ENCODE results near the gene FDX1.

FDX1 gene

DNA sequence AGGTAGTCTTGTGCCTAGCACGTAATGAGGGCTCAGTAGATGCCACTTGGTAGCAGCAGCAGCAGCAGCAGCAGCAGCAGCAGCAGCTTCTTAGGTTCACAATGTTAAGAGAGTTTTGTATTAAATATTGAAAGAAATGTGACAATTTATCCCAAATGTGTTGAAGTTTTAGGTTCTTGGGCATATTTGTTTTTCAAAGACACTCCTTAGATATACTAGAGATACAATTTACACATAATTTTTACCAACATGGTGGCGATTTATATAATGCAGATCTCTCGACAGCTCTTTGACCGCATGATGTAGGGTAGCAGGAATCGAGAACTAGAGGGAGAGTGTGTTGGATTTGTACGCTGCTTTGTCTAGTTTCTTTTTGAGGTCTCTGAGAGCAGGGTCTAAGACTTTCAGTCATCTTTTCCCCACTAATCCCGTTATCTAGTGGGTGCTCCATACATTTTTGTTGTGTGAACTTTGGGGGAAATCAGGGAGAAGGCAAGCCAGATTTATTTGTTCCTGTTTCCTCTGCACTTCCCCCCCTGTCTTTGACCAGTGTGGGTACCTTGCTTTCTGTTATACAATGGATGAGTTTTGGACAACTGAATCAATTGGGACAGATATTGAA is 1.4 kb downstream of the FDX1 start:
- peak in 4 of 51 donors; percentile 8 to 63 (median 14) for DNase-seq

GRCh38 chr11:110431674-110432073 is 1.9 kb downstream of the FDX1 start:
- no peak for DNase-seq

DNA sequence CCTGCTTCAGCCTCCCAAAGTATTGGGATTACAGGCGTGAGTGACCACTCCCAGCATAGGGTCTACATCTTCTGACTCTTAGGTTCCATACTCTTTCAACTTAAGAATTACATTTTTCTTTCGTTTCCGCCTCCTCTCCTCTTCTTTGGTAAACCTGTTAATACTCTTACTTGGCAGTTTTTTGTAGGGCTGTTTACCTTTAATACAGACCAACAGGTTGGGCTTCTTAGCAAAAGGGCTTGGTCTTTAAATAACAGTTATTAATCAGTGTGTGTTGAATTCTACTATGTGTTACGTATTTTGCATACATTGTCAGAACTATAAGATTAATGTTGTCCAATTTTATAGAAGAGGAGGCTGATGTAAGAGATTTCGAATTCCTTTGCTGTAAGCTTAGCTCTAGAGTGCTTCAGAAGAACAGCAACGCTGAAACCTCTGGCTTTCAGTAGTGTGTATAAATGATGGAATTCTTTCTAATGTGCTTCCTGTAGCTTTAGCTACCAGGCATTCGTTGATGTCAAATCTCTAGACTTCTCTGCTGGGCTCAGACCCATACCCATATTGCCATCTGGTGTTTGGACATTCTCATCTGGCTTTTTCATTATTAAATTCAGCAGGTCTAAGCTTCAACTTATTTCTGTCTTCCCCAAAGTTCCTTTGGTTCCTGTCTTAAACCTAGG is 3.1 kb downstream of the FDX1 start:
- DNase-seq = no peak

GRCh38 chr11:110433393-110434333 is 3.9 kb downstream of the FDX1 start:
- peak in 2 of 51 donors; percentile 5 to 8 for DNase-seq

DNA sequence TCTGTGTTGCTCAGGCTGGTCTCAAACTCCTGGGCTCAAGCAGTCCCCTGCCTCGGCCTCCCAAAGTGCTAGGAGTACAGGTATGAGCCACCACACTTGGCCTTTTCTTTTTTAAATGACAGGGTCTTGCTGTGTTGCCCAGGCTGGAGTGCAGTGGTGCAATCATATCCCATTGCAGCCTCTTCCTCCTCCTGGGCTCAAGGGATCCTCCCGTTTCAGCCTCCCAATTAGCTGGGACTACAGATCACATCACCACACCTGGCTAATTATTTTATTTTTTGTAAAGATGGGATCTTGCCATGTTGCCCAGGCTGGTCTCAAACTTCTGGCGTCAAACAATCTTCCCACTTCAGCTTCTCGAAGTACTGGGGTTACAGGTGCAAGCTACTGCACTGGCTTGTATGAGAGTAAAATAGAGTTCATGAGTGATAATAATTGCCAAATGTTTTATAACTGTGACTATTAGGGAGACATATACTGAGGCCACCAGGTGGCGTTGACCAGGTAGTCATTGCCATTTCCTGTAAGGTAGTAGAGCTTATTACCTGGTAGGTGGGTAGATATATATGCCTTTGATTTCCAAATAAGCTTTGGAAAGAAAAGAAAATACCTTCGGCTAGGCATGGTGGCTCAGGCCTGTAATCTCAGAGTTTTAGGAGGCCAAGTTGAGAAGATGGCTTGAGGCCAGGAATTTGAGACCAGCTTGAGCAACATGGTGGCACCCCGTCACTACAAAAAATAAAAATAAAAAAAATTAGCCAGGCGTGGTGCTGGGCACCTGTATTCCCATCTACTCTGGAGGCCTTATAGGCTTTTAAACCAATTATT is 5.4 kb downstream of the FDX1 start:
- no peak for DNase-seq

- no peak for DNase-seq
Observed at GRCh38 chr11:110435780-110436717, 6.3 kb downstream of the FDX1 start.

GRCh38 chr11:110438017-110438416 is 8.3 kb downstream of the FDX1 start:
- DNase-seq = no peak

DNA sequence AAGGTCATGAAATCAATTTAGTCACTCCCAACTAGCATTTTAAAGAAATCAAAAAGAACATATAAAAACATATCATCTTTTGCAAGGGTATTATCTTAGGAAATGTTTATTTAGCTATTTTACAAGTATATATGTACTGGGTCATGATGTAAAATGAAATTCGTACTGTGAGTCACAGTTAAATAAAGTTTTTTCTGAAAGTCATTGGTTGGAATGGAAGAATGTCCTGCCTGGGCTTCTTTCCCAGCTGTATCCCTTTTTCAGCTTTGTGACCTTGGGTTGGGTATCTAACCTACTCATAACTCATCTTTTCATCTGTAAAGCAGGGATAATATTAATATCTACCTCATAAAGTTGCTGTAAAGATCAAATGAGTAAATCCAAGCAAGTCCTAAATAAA is 15.7 kb downstream of the FDX1 start:
- no peak for DNase-seq

DNA sequence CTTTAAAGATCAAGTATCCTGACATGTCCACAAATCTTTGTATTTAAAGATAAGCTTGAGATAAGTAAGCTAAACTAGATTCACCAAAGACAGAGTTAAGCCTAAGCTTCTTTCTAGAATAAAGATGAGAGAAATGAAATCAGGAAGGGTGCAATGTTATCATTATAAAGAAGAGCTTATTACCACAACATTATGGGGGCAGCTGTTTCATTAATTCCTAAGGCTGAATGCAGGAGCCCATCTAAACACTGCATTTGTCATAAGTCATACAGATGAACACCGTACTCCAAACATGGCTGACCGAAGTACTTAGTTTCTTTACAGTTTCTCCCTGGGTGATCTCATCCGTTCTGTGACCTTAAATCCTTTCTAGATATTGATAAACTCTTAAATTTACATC is 16.3 kb downstream of the FDX1 start:
- no peak for DNase-seq

DNA sequence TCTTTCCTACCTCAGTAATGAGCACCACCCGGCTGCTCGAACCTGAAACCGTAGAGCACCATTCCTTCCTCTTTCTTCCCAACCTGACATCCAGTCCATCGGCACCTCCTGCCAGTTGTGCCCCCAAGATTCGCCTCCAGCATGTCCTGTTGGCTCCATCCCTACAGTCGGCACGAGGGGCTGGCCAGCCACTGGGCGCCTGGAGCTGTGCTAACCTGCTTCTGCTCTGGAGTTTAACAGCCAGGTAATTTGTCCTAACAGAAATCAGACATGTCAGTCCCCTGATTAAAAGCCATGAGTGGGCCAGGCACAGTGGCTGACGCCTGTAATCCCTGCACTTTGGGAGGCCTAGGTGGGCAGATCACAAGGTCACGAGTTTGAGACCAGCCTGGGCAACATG is 16.8 kb downstream of the FDX1 start:
- DNase-seq = no peak

DNA sequence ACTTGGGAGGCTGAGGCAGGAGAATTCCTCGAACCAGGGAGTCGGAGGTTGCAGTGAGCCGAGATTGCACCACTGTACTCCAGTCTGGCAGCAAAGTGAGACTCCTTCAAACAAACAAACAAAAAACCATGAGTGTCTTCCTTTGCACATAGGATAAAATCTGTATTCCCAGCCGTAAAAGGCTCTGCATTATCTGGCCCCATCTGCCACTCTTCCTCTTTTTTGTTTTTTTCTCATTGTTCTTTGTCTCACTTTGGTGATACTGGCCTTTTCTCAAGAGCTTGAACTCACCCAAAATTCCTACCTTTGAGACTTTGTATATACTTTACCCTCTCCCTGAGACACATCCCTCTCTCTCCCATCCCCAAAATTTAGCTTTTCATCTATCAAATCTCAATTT is 17.6 kb downstream of the FDX1 start:
- no peak for DNase-seq

- peak in 1 of 51 donors; percentile 4 for DNase-seq
Observed at GRCh38 chr11:110447897-110448745, 18.4 kb downstream of the FDX1 start.

DNA sequence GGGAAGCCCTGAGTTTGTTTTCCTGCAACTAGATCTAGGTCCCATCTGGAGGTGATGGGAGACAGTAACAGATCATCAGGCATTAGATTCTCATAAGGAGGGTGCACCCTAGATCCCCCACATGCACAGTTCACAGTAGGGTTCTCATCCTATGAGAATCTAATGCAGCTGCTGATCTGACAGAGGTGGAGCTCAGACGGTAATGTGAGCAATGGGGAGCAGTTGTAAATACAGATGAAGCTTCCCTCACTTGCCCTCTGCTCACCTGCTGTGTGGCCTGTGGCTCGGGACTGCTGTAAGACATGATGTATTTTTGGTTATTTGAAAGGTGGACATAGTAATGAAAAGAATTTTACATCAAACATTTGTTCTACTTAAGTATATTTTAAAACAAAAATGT is 20.5 kb downstream of the FDX1 start:
- no peak for DNase-seq

- no peak for DNase-seq
Observed at GRCh38 chr11:110452720-110453119, 23.0 kb downstream of the FDX1 start.

- DNase-seq = no peak
Observed at GRCh38 chr11:110453684-110454354, 24.1 kb downstream of the FDX1 start.

- DNase-seq = no peak
Observed at GRCh38 chr11:110454609-110455008, 24.9 kb downstream of the FDX1 start.

DNA sequence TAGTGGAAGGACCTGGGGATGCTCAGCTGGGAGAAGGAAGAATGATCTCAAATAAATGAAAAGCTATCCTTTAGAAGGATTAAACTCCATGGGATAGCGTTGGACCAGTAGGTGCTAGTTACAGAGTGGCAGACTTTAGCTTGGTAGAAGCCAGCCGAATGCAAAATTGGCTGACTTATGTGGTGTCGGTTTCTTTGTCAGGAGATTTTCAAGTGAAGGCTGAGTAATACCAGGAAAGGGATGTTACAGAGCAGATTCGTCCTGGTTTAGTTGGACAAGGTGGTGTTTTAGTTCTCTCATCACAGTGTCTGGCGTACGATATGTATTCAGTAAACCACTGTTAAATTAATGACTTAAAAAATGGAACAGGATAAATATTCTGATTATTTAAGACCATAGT is 26.0 kb downstream of the FDX1 start:
- DNase-seq = no peak

GRCh38 chr11:110463153-110463552 is 33.4 kb downstream of the FDX1 start:
- DNase-seq = peak in 21 of 51 donors; percentile 5 to 65 (median 20)

- no peak for DNase-seq
Observed at GRCh38 chr11:110465231-110465630, 35.5 kb downstream of the FDX1 start.

All from hypothalamus (tissue), 51 donors.